GM23338 (cell line): ENCODE data around the gene XPNPEP2.

Experiments used
- CREB1 ChIP-seq: fragments of 250-450 bp; sonication (Bioruptor Pico); IDR thresholded peaks from 2 replicates; pipeline ENCODE4 v1.5.0; 2020; ENCODE audit warnings: low read depth, mild to moderate bottlenecking, moderate library complexity
- EZH2 ChIP-seq: fragments of 200-600 bp; sonication (generic); IDR thresholded peaks from one replicate; pipeline ENCODE4 v1.8.0; 2017; ENCODE audit warnings: antibody characterized with exemption, mild to moderate bottlenecking, low read depth; ENCODE audit not compliant: unreplicated experiment
- EZH2phosphoT487 ChIP-seq: fragments of 200-600 bp; sonication (generic); IDR thresholded peaks from one replicate; pipeline ENCODE4 v1.8.1; 2018; ENCODE audit warnings: antibody characterized with exemption; ENCODE audit not compliant: unreplicated experiment
- JUNB ChIP-seq: IDR thresholded peaks from one replicate; pipeline ENCODE4 v1.6.1; 2016; ENCODE audit warnings: antibody characterized with exemption; ENCODE audit not compliant: unreplicated experiment
- POLR2AphosphoS5 ChIP-seq: IDR thresholded peaks from 2 replicates; pipeline ENCODE4 v1.6.1; 2016; ENCODE audit warnings: antibody characterized with exemption, low read depth
- ZNF331 ChIP-seq: fragments of 250-450 bp; sonication (Bioruptor Pico); IDR thresholded peaks from 2 replicates; pipeline ENCODE4 v1.5.0; 2020; ENCODE audit warnings: low read depth, mild to moderate bottlenecking, moderate library complexity
- TF ChIP-seq, protein P1 (sequence below), 2 experiments: fragments of 200-600 bp in 1 of 2; sonication (generic) in 1 of 2; conservative IDR thresholded peaks; 2 replicates each; pipeline versions ENCODE4 v1.5.1 to v1.6.1; 2016 to 2017; ENCODE audit warnings: antibody characterized with exemption in 2 of 2, low read depth in 2 of 2, mild to moderate bottlenecking in 2 of 2, moderate library complexity in 1 of 2

DNA sequence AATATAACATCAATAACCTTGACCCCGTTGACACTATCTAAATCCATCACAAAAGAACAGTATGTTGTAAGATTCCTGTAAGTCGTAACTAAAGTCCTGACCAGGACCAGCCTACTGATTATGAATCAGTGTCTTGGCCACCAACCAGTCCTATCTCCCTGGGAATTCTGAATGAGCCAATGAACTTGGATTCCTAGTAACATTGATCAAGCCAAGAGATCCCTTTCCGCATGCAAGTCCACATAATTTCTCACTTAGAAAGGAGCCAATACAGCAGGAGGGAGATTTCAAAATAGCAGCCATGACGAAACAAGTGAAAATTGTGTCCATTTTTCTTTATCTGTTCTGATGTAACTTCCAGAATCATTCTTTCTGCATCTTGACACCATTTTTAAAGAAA is 9.5 kb downstream of the XPNPEP2 start:
- TF ChIP-seq POLR2AphosphoS5 (no peak), ZNF331 (no peak), EZH2 (no peak), JUNB (no peak), CREB1 (CRISPR knock-in tag) (no peak), EZH2phosphoT487 (no peak)
- TF ChIP-seq, protein P1, sequence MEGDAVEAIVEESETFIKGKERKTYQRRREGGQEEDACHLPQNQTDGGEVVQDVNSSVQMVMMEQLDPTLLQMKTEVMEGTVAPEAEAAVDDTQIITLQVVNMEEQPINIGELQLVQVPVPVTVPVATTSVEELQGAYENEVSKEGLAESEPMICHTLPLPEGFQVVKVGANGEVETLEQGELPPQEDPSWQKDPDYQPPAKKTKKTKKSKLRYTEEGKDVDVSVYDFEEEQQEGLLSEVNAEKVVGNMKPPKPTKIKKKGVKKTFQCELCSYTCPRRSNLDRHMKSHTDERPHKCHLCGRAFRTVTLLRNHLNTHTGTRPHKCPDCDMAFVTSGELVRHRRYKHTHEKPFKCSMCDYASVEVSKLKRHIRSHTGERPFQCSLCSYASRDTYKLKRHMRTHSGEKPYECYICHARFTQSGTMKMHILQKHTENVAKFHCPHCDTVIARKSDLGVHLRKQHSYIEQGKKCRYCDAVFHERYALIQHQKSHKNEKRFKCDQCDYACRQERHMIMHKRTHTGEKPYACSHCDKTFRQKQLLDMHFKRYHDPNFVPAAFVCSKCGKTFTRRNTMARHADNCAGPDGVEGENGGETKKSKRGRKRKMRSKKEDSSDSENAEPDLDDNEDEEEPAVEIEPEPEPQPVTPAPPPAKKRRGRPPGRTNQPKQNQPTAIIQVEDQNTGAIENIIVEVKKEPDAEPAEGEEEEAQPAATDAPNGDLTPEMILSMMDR (conservative IDR thresholded peaks at IDR 0.05; ENCODE audit: low read depth in 2 of 2) = no peak
